ENCODE measurements around the gene ARG2. TPM values are rescaled to one million over a fixed set of nuclear protein-coding genes. Genes with fewer than 3 reads are reported as not detected.
"Not testable (repeated sequence)": the region's sequence is repeated elsewhere in the genome, so short reads cannot be mapped to it uniquely, and the experiment has no call there.

Gene ARG2
- total RNA-seq, 1 donor from 2014 or later: 25.9 TPM

DNA sequence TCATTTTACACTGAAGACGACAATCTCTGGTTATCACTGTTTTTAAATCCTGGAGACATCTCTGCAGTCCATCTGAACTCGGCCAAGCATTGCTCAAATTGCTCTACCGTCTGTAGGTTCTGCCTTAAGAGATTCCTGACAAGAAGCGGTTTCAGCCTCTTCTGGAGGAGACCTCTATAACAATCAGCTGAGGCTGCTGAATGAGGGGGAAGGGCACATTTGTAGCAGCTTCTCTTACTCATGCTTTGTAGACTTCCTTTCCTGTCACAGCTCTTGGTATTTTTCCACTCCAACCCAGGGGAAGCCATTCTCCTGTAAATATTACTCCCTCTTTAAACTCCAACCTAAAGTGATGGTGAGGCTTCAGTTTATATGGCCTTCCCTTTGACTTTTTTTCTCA is 3.0 kb downstream of the ARG2 start:
- no peak overlapping the region for H3K4me3 ChIP-seq (ENCODE audit: low read depth, low read length)
- no peak for DNase-seq (ENCODE audit: low read depth)
- TF ChIP-seq, protein P1, sequence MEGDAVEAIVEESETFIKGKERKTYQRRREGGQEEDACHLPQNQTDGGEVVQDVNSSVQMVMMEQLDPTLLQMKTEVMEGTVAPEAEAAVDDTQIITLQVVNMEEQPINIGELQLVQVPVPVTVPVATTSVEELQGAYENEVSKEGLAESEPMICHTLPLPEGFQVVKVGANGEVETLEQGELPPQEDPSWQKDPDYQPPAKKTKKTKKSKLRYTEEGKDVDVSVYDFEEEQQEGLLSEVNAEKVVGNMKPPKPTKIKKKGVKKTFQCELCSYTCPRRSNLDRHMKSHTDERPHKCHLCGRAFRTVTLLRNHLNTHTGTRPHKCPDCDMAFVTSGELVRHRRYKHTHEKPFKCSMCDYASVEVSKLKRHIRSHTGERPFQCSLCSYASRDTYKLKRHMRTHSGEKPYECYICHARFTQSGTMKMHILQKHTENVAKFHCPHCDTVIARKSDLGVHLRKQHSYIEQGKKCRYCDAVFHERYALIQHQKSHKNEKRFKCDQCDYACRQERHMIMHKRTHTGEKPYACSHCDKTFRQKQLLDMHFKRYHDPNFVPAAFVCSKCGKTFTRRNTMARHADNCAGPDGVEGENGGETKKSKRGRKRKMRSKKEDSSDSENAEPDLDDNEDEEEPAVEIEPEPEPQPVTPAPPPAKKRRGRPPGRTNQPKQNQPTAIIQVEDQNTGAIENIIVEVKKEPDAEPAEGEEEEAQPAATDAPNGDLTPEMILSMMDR (conservative IDR thresholded peaks at IDR 0.05; ENCODE audit: low read depth, low read length): no peak

- no peak for DNase-seq (ENCODE audit: low read depth)
- TF ChIP-seq, protein P1 (conservative IDR thresholded peaks at IDR 0.05; ENCODE audit: low read depth, low read length): no peak
- H3K4me3 ChIP-seq (ENCODE audit: low read depth, low read length): no peak overlapping the region
These were observed 3.4 kb downstream of the ARG2 start for GRCh38 chr14:67623114-67623513.

DNA sequence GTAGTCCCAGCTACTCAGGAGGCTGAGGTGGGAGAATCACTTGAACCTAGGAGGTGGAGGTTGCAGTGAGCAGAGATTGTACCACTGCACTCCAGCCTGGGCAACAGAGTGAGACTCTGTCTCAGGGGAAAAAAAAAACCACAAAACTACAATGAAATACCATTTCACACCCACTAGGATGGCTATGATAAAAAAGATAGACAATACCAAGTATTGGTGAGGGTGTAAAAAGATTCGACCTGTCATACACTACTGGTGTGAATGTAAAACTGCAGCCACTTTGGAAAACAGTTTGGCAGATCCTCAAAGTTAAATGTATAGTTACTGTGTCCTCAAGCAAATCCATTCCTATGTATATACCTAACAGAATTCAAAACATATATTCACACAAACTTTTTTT is 6.4 kb downstream of the ARG2 start:
- H3K4me3 ChIP-seq (ENCODE audit: low read depth, low read length); DNase-seq (ENCODE audit: low read depth): not testable (repeated sequence)

GRCh38 chr14:67627519-67627918 is 7.8 kb downstream of the ARG2 start:
- no peak overlapping the region for H3K4me3 ChIP-seq (ENCODE audit: low read depth, low read length)
- DNase-seq (ENCODE audit: low read depth): no peak
- TF ChIP-seq, protein P1 (conservative IDR thresholded peaks at IDR 0.05; ENCODE audit: low read depth, low read length): no peak

DNA sequence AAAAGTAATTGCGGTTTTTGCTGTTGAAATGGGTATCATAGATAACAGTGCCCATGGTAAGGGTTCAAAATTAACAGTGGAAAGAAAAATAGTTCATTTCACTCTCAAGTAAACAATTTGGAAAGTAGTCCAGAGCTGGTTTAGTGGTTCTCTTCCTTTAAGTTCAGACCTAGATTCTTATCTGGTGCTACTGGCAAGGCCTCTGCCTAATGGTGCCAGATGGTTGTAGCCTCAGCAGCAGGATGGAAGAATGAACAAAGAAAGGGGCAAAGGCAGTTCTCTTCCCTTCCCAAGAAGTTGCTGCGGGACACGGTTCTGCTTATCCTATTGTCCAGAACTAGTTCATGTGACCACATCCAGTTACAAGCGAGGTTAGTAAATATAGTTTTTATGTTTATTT is 10.5 kb downstream of the ARG2 start:
- no peak overlapping the region for H3K4me3 ChIP-seq (ENCODE audit: low read depth, low read length)
- TF ChIP-seq, protein P1 (conservative IDR thresholded peaks at IDR 0.05; ENCODE audit: low read depth, low read length): no peak
- DNase-seq (ENCODE audit: low read depth): no peak

DNA sequence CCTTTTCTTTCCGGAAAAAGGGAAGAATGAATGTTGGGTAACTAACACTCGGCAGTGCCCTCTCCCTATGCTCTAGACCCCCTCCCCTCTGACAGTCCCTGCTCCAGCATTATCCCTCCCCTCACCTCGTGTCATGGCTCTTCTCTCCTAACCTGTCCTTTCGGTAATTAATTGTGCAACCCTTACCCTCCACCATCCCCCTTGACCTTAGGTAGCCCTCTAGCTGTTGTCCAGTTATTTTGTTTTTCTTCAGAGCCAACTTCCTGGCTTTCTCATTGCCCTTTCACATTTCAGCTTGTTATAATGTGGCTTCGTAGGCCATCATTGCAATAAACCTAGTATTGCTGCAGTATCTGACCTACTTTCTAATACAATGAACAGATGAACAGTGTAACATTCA is 11.2 kb downstream of the ARG2 start:
- H3K4me3 ChIP-seq (ENCODE audit: low read depth, low read length): no peak overlapping the region
- no peak for DNase-seq (ENCODE audit: low read depth)
- TF ChIP-seq, protein P1 (conservative IDR thresholded peaks at IDR 0.05; ENCODE audit: low read depth, low read length): no peak

GRCh38 chr14:67633451-67634147 is 13.9 kb downstream of the ARG2 start:
- TF ChIP-seq, protein P1 (conservative IDR thresholded peaks at IDR 0.05; ENCODE audit: low read depth, low read length): no peak

More at GRCh38 chr14:67633451-67634147, 13.9 kb downstream of the ARG2 start:
- DNase-seq (ENCODE audit: low read depth): no peak
- no peak overlapping the region for H3K4me3 ChIP-seq (ENCODE audit: low read depth, low read length)
